ENCODE data around the gene WDR73.

WDR73 gene

GRCh38 chr15:84603630-84604379, 50.3 kb downstream of the WDR73 start:
- Histone ChIP-seq H3K27ac (ENCODE audit: low read depth in 2 of 2, low read length in 2 of 2) (no peak overlapping the region), H3K4me1 (ENCODE audit: control insufficient read depth in 2 of 2, insufficient read depth in 2 of 2, low read length in 2 of 2) (peaks cover 14 to 30% of the 10 kb centered on the region in 2 donors), H3K9me3 (ENCODE audit: control insufficient read depth in 2 of 2, low read length in 2 of 2) (no peaks in the 10 kb centered on the region), H3K4me3 (ENCODE audit: low read length in 2 of 2) (no peak overlapping the region), H3K27me3 (ENCODE audit: control insufficient read depth in 2 of 2, insufficient read depth in 2 of 2, low read length in 2 of 2) (no peaks in the 10 kb centered on the region), H3K9ac (ENCODE audit: low read depth in 1 of 2, low read length in 2 of 2) (no peak overlapping the region), H3K36me3 (ENCODE audit: control insufficient read depth in 2 of 2, insufficient read depth in 2 of 2, low read length in 2 of 2) (peaks cover 4 to 10% of the 10 kb centered on the region in 2 donors)

GRCh38 chr15:84601555-84601838, 52.6 kb downstream of the WDR73 start:
- H3K36me3 ChIP-seq (ENCODE audit: control insufficient read depth in 2 of 2, insufficient read depth in 2 of 2, low read length in 2 of 2) = peaks cover 4% of the 10 kb centered on the region in 2 donors
- H3K4me1 ChIP-seq (ENCODE audit: control insufficient read depth in 2 of 2, insufficient read depth in 2 of 2, low read length in 2 of 2) = peaks cover 17 to 21% of the 10 kb centered on the region in 2 donors
- peak overlapping the region; percentile 89 for H3K9ac ChIP-seq (ENCODE audit: low read depth in 1 of 2, low read length in 2 of 2)
- H3K9me3 ChIP-seq (ENCODE audit: control insufficient read depth in 2 of 2, low read length in 2 of 2) = no peaks in the 10 kb centered on the region
- no peaks in the 10 kb centered on the region for H3K27me3 ChIP-seq (ENCODE audit: control insufficient read depth in 2 of 2, insufficient read depth in 2 of 2, low read length in 2 of 2)
- peak overlapping the region; percentile 93 to 96 for H3K4me3 ChIP-seq (ENCODE audit: low read length in 2 of 2)
- H3K27ac ChIP-seq (ENCODE audit: low read depth in 2 of 2, low read length in 2 of 2) = no peak overlapping the region

GRCh38 chr15:84600687-84601554, 53.2 kb downstream of the WDR73 start, which contains the start of gene ZSCAN2:
TSS of gene ZSCAN2 (plus strand) at chr15:84601009. CDS start at chr15:84603928, 2,919 bp downstream.
- H3K9me3 ChIP-seq (ENCODE audit: control insufficient read depth in 2 of 2, low read length in 2 of 2) = no peaks in the 10 kb centered on the region
- H3K27me3 ChIP-seq (ENCODE audit: control insufficient read depth in 2 of 2, insufficient read depth in 2 of 2, low read length in 2 of 2) = no peaks in the 10 kb centered on the region
- H3K36me3 ChIP-seq (ENCODE audit: control insufficient read depth in 2 of 2, insufficient read depth in 2 of 2, low read length in 2 of 2) = peaks cover 4% of the 10 kb centered on the region in 2 donors
- H3K9ac ChIP-seq (ENCODE audit: low read depth in 1 of 2, low read length in 2 of 2) = peak within 1 kb of the TSS; percentile 89
- H3K4me1 ChIP-seq (ENCODE audit: control insufficient read depth in 2 of 2, insufficient read depth in 2 of 2, low read length in 2 of 2) = peaks cover 12 to 16% of the 10 kb centered on the region in 2 donors
- H3K4me3 ChIP-seq (ENCODE audit: low read length in 2 of 2) = peak within 1 kb of the TSS; percentile 93 to 96
- peak within 1 kb of the TSS; percentile 59 to 61 for H3K27ac ChIP-seq (ENCODE audit: low read depth in 2 of 2, low read length in 2 of 2)

- Histone ChIP-seq H3K4me1 (ENCODE audit: control insufficient read depth in 2 of 2, insufficient read depth in 2 of 2, low read length in 2 of 2) (peaks cover 11% of the 10 kb centered on the region in 2 donors), H3K36me3 (ENCODE audit: control insufficient read depth in 2 of 2, insufficient read depth in 2 of 2, low read length in 2 of 2) (peaks cover 4% of the 10 kb centered on the region in 2 donors), H3K27ac (ENCODE audit: low read depth in 2 of 2, low read length in 2 of 2) (peak overlapping the region; percentile 59 to 61), H3K27me3 (ENCODE audit: control insufficient read depth in 2 of 2, insufficient read depth in 2 of 2, low read length in 2 of 2) (no peaks in the 10 kb centered on the region), H3K9me3 (ENCODE audit: control insufficient read depth in 2 of 2, low read length in 2 of 2) (no peaks in the 10 kb centered on the region), H3K9ac (ENCODE audit: low read depth in 1 of 2, low read length in 2 of 2) (peak overlapping the region; percentile 72 to 89), H3K4me3 (ENCODE audit: low read length in 2 of 2) (peak overlapping the region; percentile 93 to 96)
Observed at GRCh38 chr15:84600331-84600686, 53.8 kb downstream of the WDR73 start.

DNA sequence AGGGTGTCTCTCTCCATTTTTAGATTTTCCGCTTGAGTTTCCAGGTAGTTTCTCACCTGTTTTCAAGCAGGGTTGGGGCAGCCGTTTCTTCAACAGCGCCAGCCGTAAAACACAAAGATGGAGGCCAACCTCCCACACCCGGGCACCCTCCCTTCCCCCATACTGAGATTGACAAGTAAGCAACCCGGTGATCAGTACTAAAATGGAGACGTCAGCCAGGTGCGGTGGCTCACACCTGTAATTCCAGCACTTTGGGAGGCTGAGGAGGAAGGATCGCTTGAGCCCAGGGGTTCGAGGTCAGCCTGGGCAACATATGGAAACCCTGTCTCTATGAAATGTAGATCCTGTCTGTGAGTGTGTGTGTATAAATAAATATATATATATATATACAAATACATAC, 54.2 kb downstream of the WDR73 start:
- H3K27ac ChIP-seq (ENCODE audit: low read depth in 2 of 2, low read length in 2 of 2) = no peak overlapping the region

GRCh38 chr15:84598993-84599392, 55.1 kb downstream of the WDR73 start:
- no peaks in the 10 kb centered on the region for H3K9me3 ChIP-seq (ENCODE audit: control insufficient read depth in 2 of 2, low read length in 2 of 2)
- peaks cover 6 to 8% of the 10 kb centered on the region in 2 donors for H3K4me1 ChIP-seq (ENCODE audit: control insufficient read depth in 2 of 2, insufficient read depth in 2 of 2, low read length in 2 of 2)
- H3K9ac ChIP-seq (ENCODE audit: low read depth in 1 of 2, low read length in 2 of 2) = no peak overlapping the region

More for the DNA sequence above, 54.2 kb downstream of the WDR73 start:
- Histone ChIP-seq H3K27me3 (ENCODE audit: control insufficient read depth in 2 of 2, insufficient read depth in 2 of 2, low read length in 2 of 2) (no peaks in the 10 kb centered on the region), H3K9ac (ENCODE audit: low read depth in 1 of 2, low read length in 2 of 2) (no peak overlapping the region), H3K4me3 (ENCODE audit: low read length in 2 of 2) (peak overlapping the region; percentile 93 to 96), H3K9me3 (ENCODE audit: control insufficient read depth in 2 of 2, low read length in 2 of 2) (no peaks in the 10 kb centered on the region), H3K36me3 (ENCODE audit: control insufficient read depth in 2 of 2, insufficient read depth in 2 of 2, low read length in 2 of 2) (peaks cover 4% of the 10 kb centered on the region in 2 donors), H3K4me1 (ENCODE audit: control insufficient read depth in 2 of 2, insufficient read depth in 2 of 2, low read length in 2 of 2) (peaks cover 7 to 8% of the 10 kb centered on the region in 2 donors)

GRCh38 chr15:84598250-84598649, 55.8 kb downstream of the WDR73 start:
- Histone ChIP-seq H3K27ac (ENCODE audit: low read depth in 2 of 2, low read length in 2 of 2) (peak overlapping the region; percentile 26 to 60), H3K4me1 (ENCODE audit: control insufficient read depth in 2 of 2, insufficient read depth in 2 of 2, low read length in 2 of 2) (peaks cover 6 to 8% of the 10 kb centered on the region in 2 donors), H3K27me3 (ENCODE audit: control insufficient read depth in 2 of 2, insufficient read depth in 2 of 2, low read length in 2 of 2) (no peaks in the 10 kb centered on the region), H3K9ac (ENCODE audit: low read depth in 1 of 2, low read length in 2 of 2) (peak overlapping the region in 1 of 2 donors; percentile 19), H3K9me3 (ENCODE audit: control insufficient read depth in 2 of 2, low read length in 2 of 2) (no peaks in the 10 kb centered on the region), H3K4me3 (ENCODE audit: low read length in 2 of 2) (no peak overlapping the region), H3K36me3 (ENCODE audit: control insufficient read depth in 2 of 2, insufficient read depth in 2 of 2, low read length in 2 of 2) (no peaks in the 10 kb centered on the region)

More at GRCh38 chr15:84598993-84599392, 55.1 kb downstream of the WDR73 start:
- Histone ChIP-seq H3K27me3 (ENCODE audit: control insufficient read depth in 2 of 2, insufficient read depth in 2 of 2, low read length in 2 of 2) (no peaks in the 10 kb centered on the region), H3K4me3 (ENCODE audit: low read length in 2 of 2) (no peak overlapping the region), H3K27ac (ENCODE audit: low read depth in 2 of 2, low read length in 2 of 2) (peak overlapping the region; percentile 26 to 60), H3K36me3 (ENCODE audit: control insufficient read depth in 2 of 2, insufficient read depth in 2 of 2, low read length in 2 of 2) (peaks cover under 1 to 2% of the 10 kb centered on the region in 2 donors)

DNA sequence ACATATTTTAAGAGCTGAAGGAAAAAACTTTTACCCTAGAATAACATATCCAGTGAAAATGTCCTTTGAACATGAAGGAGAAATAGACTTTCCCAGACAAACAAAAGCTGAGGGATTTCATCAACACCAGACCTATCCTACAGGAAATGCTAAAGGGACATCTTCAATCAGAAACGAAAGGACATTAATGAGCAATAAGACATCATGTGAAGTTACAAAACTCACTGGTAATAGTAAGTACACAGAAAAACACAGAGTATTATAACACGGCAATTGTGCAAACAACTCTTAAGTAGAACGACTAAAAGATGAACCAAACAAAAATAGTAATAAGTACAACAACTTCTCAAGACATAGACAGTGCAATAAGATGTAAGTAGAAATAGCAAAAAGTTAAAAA, 56.8 kb downstream of the WDR73 start:
- Histone ChIP-seq H3K27ac (ENCODE audit: low read depth in 2 of 2, low read length in 2 of 2) (no peak overlapping the region), H3K4me3 (ENCODE audit: low read length in 2 of 2) (no peak overlapping the region), H3K4me1 (ENCODE audit: control insufficient read depth in 2 of 2, insufficient read depth in 2 of 2, low read length in 2 of 2) (peaks cover 6 to 8% of the 10 kb centered on the region in 2 donors), H3K27me3 (ENCODE audit: control insufficient read depth in 2 of 2, insufficient read depth in 2 of 2, low read length in 2 of 2) (no peaks in the 10 kb centered on the region), H3K9me3 (ENCODE audit: control insufficient read depth in 2 of 2, low read length in 2 of 2) (no peaks in the 10 kb centered on the region), H3K36me3 (ENCODE audit: control insufficient read depth in 2 of 2, insufficient read depth in 2 of 2, low read length in 2 of 2) (no peaks in the 10 kb centered on the region), H3K9ac (ENCODE audit: low read depth in 1 of 2, low read length in 2 of 2) (no peak overlapping the region)

DNA sequence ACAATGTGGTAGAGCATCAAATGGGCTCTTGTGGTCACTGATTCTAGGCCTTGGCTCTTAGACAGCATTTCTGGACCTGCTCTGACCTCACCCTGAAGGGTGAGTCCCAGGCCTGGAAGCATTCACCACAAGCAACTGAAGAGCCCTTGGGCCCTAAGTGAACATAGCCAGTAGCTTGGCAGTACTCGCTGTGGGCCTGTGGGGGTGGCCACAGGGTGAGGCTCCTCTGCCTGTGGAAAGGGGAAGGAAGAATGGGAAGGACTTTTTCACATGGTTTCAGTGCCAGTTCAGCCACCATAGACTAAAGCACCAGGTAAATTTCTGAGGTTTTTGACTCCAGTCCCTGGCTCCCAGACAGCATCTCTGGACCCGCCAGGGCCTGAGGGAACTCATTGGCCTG, 58.4 kb downstream of the WDR73 start:
- Histone ChIP-seq H3K27ac (ENCODE audit: low read depth in 2 of 2, low read length in 2 of 2) (no peak overlapping the region), H3K36me3 (ENCODE audit: control insufficient read depth in 2 of 2, insufficient read depth in 2 of 2, low read length in 2 of 2) (no peaks in the 10 kb centered on the region), H3K9me3 (ENCODE audit: control insufficient read depth in 2 of 2, low read length in 2 of 2) (no peaks in the 10 kb centered on the region), H3K9ac (ENCODE audit: low read depth in 1 of 2, low read length in 2 of 2) (no peak overlapping the region), H3K27me3 (ENCODE audit: control insufficient read depth in 2 of 2, insufficient read depth in 2 of 2, low read length in 2 of 2) (no peaks in the 10 kb centered on the region), H3K4me3 (ENCODE audit: low read length in 2 of 2) (no peak overlapping the region), H3K4me1 (ENCODE audit: control insufficient read depth in 2 of 2, insufficient read depth in 2 of 2, low read length in 2 of 2) (peaks cover 6 to 8% of the 10 kb centered on the region in 2 donors)

Measured in mucosa of rectum (tissue), 2 donors.